Eye (tissue), 1 donor: ENCODE results near the gene CTXN3.

Experiments
- DNase-seq: peaks from one replicate; pipeline ENCODE4 v3.0.0-alpha.2; 2015

Gene CTXN3

DNA sequence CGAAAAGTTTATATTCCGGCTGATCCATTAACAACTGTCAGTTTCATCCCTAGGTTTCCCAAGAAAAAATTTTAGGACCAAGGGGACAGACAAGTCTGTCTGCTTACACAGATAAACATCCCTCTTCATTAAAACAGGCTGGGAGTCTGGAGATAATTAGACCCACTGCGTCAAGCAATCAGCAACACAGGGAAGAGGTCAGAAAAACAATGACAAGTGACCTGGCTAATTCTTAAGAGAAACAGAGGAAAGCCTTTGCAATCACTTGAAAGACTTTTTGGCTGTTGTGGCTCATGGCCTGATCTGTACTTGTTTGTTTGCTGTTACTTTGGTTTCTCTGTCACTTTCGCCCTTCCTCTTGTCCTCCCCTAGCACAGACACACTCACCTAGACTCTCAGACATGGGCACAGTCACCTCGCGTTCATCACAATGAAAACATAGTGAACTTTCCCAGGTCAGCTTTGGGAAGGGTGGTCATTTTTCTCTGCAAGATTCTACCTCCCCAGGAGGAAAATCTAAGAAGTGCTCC lies 51.4 kb downstream of the CTXN3 start:
- DNase-seq = peak; percentile 21

DNA sequence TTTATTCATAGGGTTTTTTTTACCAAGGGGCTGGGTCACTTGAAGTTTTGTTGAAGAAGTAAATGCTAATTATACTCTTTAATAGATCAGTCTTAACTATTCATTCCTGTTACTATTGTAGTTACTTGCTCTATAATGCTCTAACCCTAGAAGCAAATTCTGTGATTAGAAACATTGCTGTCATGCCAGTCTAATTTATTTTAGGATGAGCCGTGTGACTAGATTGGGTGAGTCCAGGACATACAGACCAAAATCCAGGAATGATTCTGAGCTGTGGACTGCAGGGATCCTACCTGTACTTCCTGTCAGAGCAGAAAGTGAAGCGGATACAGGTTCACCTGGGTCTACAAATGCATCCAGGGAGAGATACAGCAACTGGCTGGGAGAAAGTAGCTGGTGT lies 53.6 kb downstream of the CTXN3 start:
- DNase-seq = no peak

DNA sequence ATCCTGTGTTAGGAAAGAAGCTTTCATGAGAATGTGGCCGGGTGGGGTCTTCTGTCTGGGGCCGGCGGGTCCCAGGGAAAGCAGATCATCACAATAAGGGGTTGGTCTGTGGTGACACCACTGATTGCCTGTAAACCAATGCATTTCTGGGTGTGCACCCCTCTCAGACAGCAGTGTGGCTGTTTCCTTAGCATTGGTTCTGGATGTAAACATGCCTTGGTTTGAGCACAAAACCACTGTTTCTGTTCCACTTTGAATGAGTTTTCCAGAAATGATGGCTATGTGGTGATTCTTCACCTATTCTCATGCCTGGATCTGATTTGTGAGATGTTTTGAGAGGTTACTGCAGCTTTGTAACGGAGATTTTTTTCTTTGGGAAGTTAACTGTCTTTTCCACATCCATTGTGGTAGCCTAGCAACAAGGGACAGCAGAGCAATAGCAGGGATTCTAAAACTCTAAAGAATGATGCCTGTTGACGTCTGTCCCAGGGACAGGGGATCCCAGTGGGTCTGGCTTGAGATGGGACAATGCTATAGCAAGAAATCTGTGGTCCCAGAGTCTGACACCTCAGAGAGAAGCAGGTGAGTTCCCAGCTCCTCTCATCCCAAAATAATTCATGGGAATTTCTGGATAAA lies 54.2 kb downstream of the CTXN3 start, which contains the start of gene CCDC192:
CCDC192 (plus strand) TSS at position 466 of the 636 bp plus-strand sequence; CDS start at position 521, 55 bp downstream.
- peak; percentile 46 for DNase-seq

DNA sequence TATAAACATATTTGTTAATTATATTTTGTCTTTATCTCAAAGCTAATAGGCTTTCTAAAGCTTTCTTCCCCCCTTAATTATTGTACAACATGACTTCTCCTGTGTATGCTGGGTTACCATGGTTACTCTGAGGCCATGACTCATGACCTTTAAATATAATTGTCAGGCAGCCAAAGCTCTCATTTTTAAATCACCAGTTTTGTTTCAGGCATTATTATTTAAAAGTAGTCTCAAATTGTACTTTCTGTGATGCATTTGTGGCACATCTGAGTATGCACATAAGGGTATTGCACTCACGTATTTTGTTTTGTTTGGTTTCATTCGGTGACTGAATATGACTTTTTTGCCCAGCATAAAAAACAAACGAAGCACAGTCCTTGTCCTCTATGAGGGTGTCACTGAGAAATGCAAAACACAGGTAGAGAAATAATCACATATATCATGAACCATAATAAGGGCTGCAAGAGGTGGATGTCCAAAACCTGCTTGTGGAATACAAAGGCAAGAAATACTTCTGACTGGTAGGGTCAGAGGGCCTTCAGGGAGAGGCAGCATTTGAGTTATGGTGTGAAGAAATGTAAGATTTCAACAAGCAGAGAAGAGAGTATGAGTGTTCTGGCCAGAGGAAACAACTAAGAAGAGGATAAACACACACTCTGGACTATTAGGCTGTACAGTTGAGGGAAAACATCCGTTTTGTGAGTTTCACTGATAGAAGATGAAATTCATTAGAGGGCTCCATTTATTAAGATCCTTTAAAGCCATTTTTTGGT lies 56.4 kb downstream of the CTXN3 start:
- no peak for DNase-seq

DNA sequence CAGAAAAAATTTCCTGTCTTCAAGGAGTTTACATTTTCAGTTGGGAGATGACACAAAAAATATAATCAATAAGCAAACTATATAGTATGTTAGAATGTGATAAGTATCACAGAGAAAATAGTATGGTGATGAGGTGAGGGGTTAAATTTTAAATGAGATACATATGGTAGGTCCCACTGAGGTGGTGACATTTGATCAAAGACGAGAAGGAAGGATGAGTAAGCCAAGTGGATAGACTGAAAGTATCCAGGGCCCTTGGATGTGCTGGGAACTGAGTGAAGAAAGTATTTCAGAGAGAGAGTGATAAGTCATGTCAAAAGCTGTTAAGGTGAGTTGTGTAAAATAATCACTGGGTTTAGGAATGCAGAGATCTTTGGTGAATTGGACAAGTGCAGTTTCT lies 57.8 kb downstream of the CTXN3 start:
- no peak for DNase-seq

DNA sequence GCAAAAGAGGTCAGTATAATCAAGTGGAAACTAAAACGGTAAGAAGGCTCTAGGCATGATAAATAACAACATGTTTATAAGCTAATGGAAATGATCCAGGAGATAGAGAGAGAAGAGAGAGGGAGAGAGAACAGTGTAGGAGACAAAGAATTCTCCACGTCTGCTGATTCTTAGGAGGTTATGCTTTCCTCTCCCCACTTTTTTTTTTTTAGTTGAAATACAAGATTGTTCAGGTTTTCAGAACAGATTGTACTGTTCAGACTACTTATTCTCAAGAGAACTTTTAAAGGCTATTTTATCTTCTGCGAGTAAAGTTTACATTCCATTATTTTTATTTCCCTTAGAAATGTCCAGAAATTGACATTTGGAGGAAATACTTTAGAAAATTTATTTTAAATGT lies 58.3 kb downstream of the CTXN3 start:
- no peak for DNase-seq
